Ovary (tissue), 10 donors: ENCODE results near the gene ATP6V1G2. TPM values are rescaled to one million over a fixed set of nuclear protein-coding genes. Genes with fewer than 3 reads are reported as not detected.
"Not testable (repeated sequence)": the region's sequence is repeated elsewhere in the genome, so short reads cannot be mapped to it uniquely, and the experiment has no call there.

Source experiments
- DNase-seq, 5 donors: peaks; one replicate each; pipeline ENCODE4 v3.0.0-alpha.2; 2019 to 2020
- H3K27ac ChIP-seq, 2 donors: fragments of 200-600 bp; one replicate each; pipeline versions ENCODE4 v1.5.1 to v1.8.0; 2019 to 2022
- H3K27me3 ChIP-seq: fragments of 200-600 bp; one replicate; pipeline ENCODE4 v1.8.0; 2022
- H3K36me3 ChIP-seq: fragments of 200-600 bp; sonication (generic); one replicate; pipeline ENCODE4 v1.5.1; 2019
- H3K4me1 ChIP-seq: one replicate; pipeline ENCODE4 v1.8.1; 2013; ENCODE audit warnings: mild to moderate bottlenecking, moderate library complexity; ENCODE audit not compliant: insufficient read depth
- H3K4me3 ChIP-seq: fragments of 200-600 bp; sonication (generic); one replicate; pipeline ENCODE4 v1.5.1; 2017
- H3K9me3 ChIP-seq, 2 donors: fragments of 200-600 bp in 1 of 2; sonication (generic) in 1 of 2; one replicate each; pipeline versions ENCODE4 v1.5.1 to v1.8.1; 2013 to 2019; ENCODE audit warnings: mild to moderate bottlenecking in 1 of 2, moderate library complexity in 1 of 2
- CTCF ChIP-seq, 3 donors: fragments of 450-650 bp in 2 of 3; fragments of 200-600 bp in 1 of 3; IDR thresholded peaks; one replicate each; pipeline versions ENCODE4 v1.5.1 to v1.8.0; 2016 to 2022; ENCODE audit warnings: antibody characterized with exemption in 3 of 3, mild to moderate bottlenecking in 1 of 3
- EP300 ChIP-seq: sonication (generic); formaldehyde crosslinking; IDR thresholded peaks from one replicate; pipeline ENCODE4 v1.6.1; 2017; ENCODE audit warnings: antibody characterized with exemption
- POLR2A ChIP-seq: fragments of 450-650 bp; IDR thresholded peaks from one replicate; pipeline ENCODE4 v1.6.1; 2017; ENCODE audit warnings: antibody characterized with exemption, mild to moderate bottlenecking, moderate library complexity
- whole genome bisulfite sequencing, 3 donors: extraction: QIAGEN DNeasy Blood & Tissue Kit in 1 of 3; methylation state at CpG; one replicate each; pipeline versions ENCODE4 v1.1.5 to v1.1.7; 2013 to 2017; 5-methylcytosine and 5-hydroxymethylcytosine counted together
- intact Hi-C, 4 donors: fragments of 100-400 bp; cut with DNase I; formaldehyde crosslinking; loops; one replicate each; pipeline versions ENCODE4 v1.11.0 to v1.15.1; 2022 to 2023
- long read RNA-seq, 3 donors: library from polyadenylated mRNA in 2 of 3; unstranded in 2 of 3; transcript quantifications; one replicate each; pipeline ENCODE4 v2.0.0 and lab custom pipeline, GENCODE V29; 2021 to 2026
- polyA plus RNA-seq, 2 donors: library from polyadenylated mRNA; stranded (reverse); fragments of 200-250 nt in 1 of 2; fragments of 350-450 nt in 1 of 2; fragmentation: Illumina TruSeq in 1 of 2; extraction: RNeasy Lipid Tissue Mini Kit (QIAGEN cat#74804) in 1 of 2; gene quantifications; one replicate each; pipeline ENCODE4 v1.2.3, GENCODE V29; 2013 to 2014
- total RNA-seq, 7 donors: library from RNA; depleted of rRNA in 2 of 7; stranded (reverse); fragments of >200 nt in 2 of 7; fragmentation: NEBNext Ultra II Directional in 3 of 7; extraction: Animal tissue kit (Norgen Biotek cat#: 25700) in 3 of 7; gene quantifications; one replicate each; pipeline versions ENCODE4 v1.1.0 to v1.2.4, GENCODE V29; 2016 to 2023
- donor health status: DM: no; HTN: no; CAD: no; lungs with moderate emphysema.
- donor health status: DM: no; HTN: no; CAD: no.
- donor health status: Bipolar disorder and iron deficiency.
- donor health status: DM: yes; HTN: yes; CAD: no.
- donor health status: DM: no; HTN: no; CAD: no.
- donor health status: DM: yes; HTN: yes; CAD: no.

The ATP6V1G2 gene
- total RNA-seq (1 to 10 TPM in 6 of 7 donors, under 1 TPM in 1; 0.93 to 3.7 (median 2.3) TPM), polyA plus RNA-seq (1 to 10 TPM; 3.0 to 9.3 TPM)
- long read RNA-seq, donor 1, partial matches to known transcripts, result 1 of 4 reads
- long read RNA-seq, donor 1, other reads (novel, unspliced or antisense), result 0 of 4 reads
- long read RNA-seq, donor 2, partial matches to known transcripts, result 0 of 1 reads
- long read RNA-seq, donor 2, other reads (novel, unspliced or antisense), result 0 of 1 reads
- long read RNA-seq, donor 3, partial matches to known transcripts, result 0 of 4 reads
- long read RNA-seq, donor 3, other reads (novel, unspliced or antisense), result 0 of 4 reads

- TF ChIP-seq EP300, result no peak
- TF ChIP-seq POLR2A, result peak; percentile 19
- TF ChIP-seq CTCF (IDR thresholded peaks at IDR 0.05), result peak; percentile 89 to 95 (median 94)
- Histone ChIP-seq H3K9me3 (no peaks in the 10 kb centered on the region), H3K4me3 (peak within 1 kb of the TSS; percentile 42), H3K36me3 (no peaks in the 10 kb centered on the region), H3K27ac (peak within 1 kb of the TSS; percentile 10 to 69), H3K27me3 (no peaks in the 10 kb centered on the region), H3K4me1 (peaks cover 6% of the 10 kb centered on the region)
- WGBS, 3 donors, result 2 to 5% (median 3%) methylated on average over 11 of the region's 11 CpGs
- peak; percentile 80 to 91 (median 90) for DNase-seq
- intact Hi-C loops, result loop anchor here (1.0 to 10.0 kb wide), 6 partner anchors 36 to 288 kb away; partner anchors contain the start of genes AIF1 (in 1 of the 4) and LTB (in 1 of the 4)
Observed at GRCh38 chr6:31546339-31546957, at the start of gene ATP6V1G2. ATP6V1G2 (minus strand) TSS chr6:31546608; CDS start chr6:31546559, 49 bp downstream.

- DNase-seq, result no peak
- H3K4me3 ChIP-seq, result no peak overlapping the region
- H3K36me3 ChIP-seq, result no peaks in the 10 kb centered on the region
- no peak for TF ChIP-seq EP300
- no peak for TF ChIP-seq CTCF (IDR thresholded peaks at IDR 0.05)
- no peak for TF ChIP-seq POLR2A
- H3K4me1 ChIP-seq, result no peaks in the 10 kb centered on the region
- no peak overlapping the region for H3K27ac ChIP-seq
- 83 to 92% (median 85%) methylated on average over 7 of the region's 7 CpGs for WGBS, 3 donors
- H3K27me3 ChIP-seq, result no peaks in the 10 kb centered on the region
- intact Hi-C loops, result no loop called here
- no peaks in the 10 kb centered on the region for H3K9me3 ChIP-seq
Observed at GRCh38 chr6:31592396-31592771, 46.0 kb upstream of the ATP6V1G2 start.

- H3K9me3 ChIP-seq, H3K4me3 ChIP-seq, intact Hi-C loops, DNase-seq, H3K36me3 ChIP-seq, H3K4me1 ChIP-seq, H3K27ac ChIP-seq, H3K27me3 ChIP-seq: not testable (repeated sequence)
- 71 to 85% (median 83%) methylated on average over 5 of the region's 5 CpGs for WGBS, 3 donors
Observed at GRCh38 chr6:31590691-31591090, 44.3 kb upstream of the ATP6V1G2 start.

- H3K27me3 ChIP-seq, result no peaks in the 10 kb centered on the region
- TF ChIP-seq POLR2A, result no peak
- no peak for TF ChIP-seq CTCF (IDR thresholded peaks at IDR 0.05)
- no peak for TF ChIP-seq EP300
- intact Hi-C loops, result no loop called here
- no peaks in the 10 kb centered on the region for H3K36me3 ChIP-seq
- DNase-seq, result no peak
- no peaks in the 10 kb centered on the region for H3K9me3 ChIP-seq
- no peak overlapping the region for H3K4me3 ChIP-seq
- H3K4me1 ChIP-seq, result no peaks in the 10 kb centered on the region
- 50 to 54% (median 53%) methylated on average over 9 of the region's 9 CpGs for WGBS, 3 donors
- no peak overlapping the region for H3K27ac ChIP-seq
Observed at GRCh38 chr6:31588871-31589650, 42.7 kb upstream of the ATP6V1G2 start.
